HCT116 (cell line): ENCODE data around the gene EPB41L4A. TPM values are rescaled to one million over a fixed set of nuclear protein-coding genes. Genes with fewer than 3 reads are reported as not detected.

Source experiments
- ATAC-seq: fragments of 200-7000 bp; cut with Tn5 transposase; 2 replicates; pipeline ENCODE4 v1.9.1; 2020; ENCODE audit warnings: mild to moderate bottlenecking, moderate library complexity
- BruUV-seq: library from RNA; stranded (reverse); fragments of 400-500 nt; replicated peaks from 2 replicates; lab custom pipeline; 2021; lab: Mats Ljungman, UMichigan
- CTCF ChIA-PET: fragments of 300-600 bp; sonication (Branson Sonifier 250); formaldehyde crosslinking; loops from one replicate; lab custom pipeline; 2021; ENCODE audit warnings: antibody characterized with exemption; lab: Charles Lee
- POLR2A ChIA-PET: fragments of 300-600, 350-600 bp; sonication (Branson Sonifier 250); formaldehyde crosslinking; loops from one replicate; lab custom pipeline; 2021; ENCODE audit warnings: antibody characterized with exemption; lab: Charles Lee
- RAD21 ChIA-PET, 2 experiments: fragments of 300-600 bp; sonication (Branson Sonifier 250); formaldehyde crosslinking; loops; one replicate each; lab custom pipeline; 2023; ENCODE audit warnings: low total read pairs in 2 of 2; ENCODE audit not compliant: uncharacterized antibody in 2 of 2, unreplicated experiment in 2 of 2, low non-redundant PET in 1 of 2; lab: Charles Lee
- DNase-seq: peaks from one replicate; pipeline ENCODE4 v3.0.0-alpha.2; 2010; ENCODE audit warnings: low read depth, low spot score
- H2AFZ ChIP-seq: fragments of 200-600 bp; shearing (Covaris generic), sonication (generic); 2 replicates; pipeline ENCODE4 v1.6.1; 2017; ENCODE audit warnings: low read depth, mixed run types, mixed read lengths, antibody characterized with exemption, low read length; ENCODE audit not compliant: poor library complexity, severe bottlenecking
- H3K27ac ChIP-seq: 2 replicates; pipeline ENCODE4 v1.5.1; 2012; ENCODE audit warnings: low read depth, low read length
- H3K27me3 ChIP-seq: fragments of 200-600 bp; sonication (generic); 2 replicates; pipeline ENCODE4 v1.6.1; 2016; ENCODE audit warnings: mixed run types, low read length, mixed read lengths; ENCODE audit not compliant: insufficient read depth
- H3K36me3 ChIP-seq, 2 experiments: fragments of 200-500 bp in 1 of 2; fragments of 200-600 bp in 1 of 2; sonication (Bioruptor generic) in 1 of 2; sonication (generic) in 1 of 2; 2 replicates each; pipeline versions ENCODE4 v1.5.1 to v1.6.1; 2014 to 2016; ENCODE audit warnings: low read length in 2 of 2, inconsistent platforms in 1 of 2, mixed read lengths in 1 of 2, mixed run types in 1 of 2; ENCODE audit not compliant: insufficient read depth in 2 of 2, control insufficient read depth in 1 of 2
- H3K4me1 ChIP-seq, 2 experiments: fragments of 200-600 bp in 1 of 2; sonication (generic) in 1 of 2; 2 replicates each; pipeline versions ENCODE4 v1.5.1 to v1.6.1; 2012 to 2017; ENCODE audit warnings: low read length in 2 of 2, inconsistent platforms in 1 of 2, mild to moderate bottlenecking in 1 of 2, mixed read lengths in 1 of 2, mixed run types in 1 of 2, moderate library complexity in 1 of 2; ENCODE audit not compliant: insufficient read depth in 2 of 2, control insufficient read depth in 1 of 2
- H3K4me2 ChIP-seq: fragments of 200-600 bp; sonication (generic); 2 replicates; pipeline ENCODE4 v1.6.1; 2017; ENCODE audit warnings: mixed run types, low read length, mixed read lengths
- H3K4me3 ChIP-seq, 2 experiments: fragments of 200-600 bp in 1 of 2; sonication (generic) in 1 of 2; replicated peaks in 1 of 2; 2 replicates each; pipeline ENCODE4 v1.5.1; 2011 to 2016; ENCODE audit warnings: low read length in 2 of 2, control low read depth in 1 of 2, low read depth in 1 of 2, mild to moderate bottlenecking in 1 of 2, mixed read lengths in 1 of 2, mixed run types in 1 of 2
- H3K79me2 ChIP-seq: fragments of 200-600 bp; sonication (generic); 2 replicates; pipeline ENCODE4 v1.6.1; 2017; ENCODE audit warnings: mild to moderate bottlenecking, mixed run types, low read length, moderate library complexity, mixed read lengths; ENCODE audit not compliant: insufficient read depth
- H3K9ac ChIP-seq: fragments of 200-600 bp; sonication (generic); 2 replicates; pipeline ENCODE4 v1.6.1; 2016; ENCODE audit warnings: low read length, mixed read lengths
- H3K9me2 ChIP-seq: fragments of 200-600 bp; sonication (generic), shearing (Covaris generic); 2 replicates; pipeline ENCODE4 v1.6.1; 2017; ENCODE audit warnings: mixed run types, mild to moderate bottlenecking, moderate library complexity; ENCODE audit not compliant: insufficient read depth
- H3K9me3 ChIP-seq, 2 experiments: fragments of 200-500 bp in 1 of 2; fragments of 200-600 bp in 1 of 2; sonication (Bioruptor generic) in 1 of 2; sonication (generic) in 1 of 2; 2 replicates each; pipeline ENCODE4 v1.6.1; 2014 to 2017; ENCODE audit warnings: low read length in 2 of 2, mixed read lengths in 2 of 2, inconsistent platforms in 1 of 2, low read depth in 1 of 2, mild to moderate bottlenecking in 1 of 2, mixed run types in 1 of 2, moderate library complexity in 1 of 2; ENCODE audit not compliant: control insufficient read depth in 1 of 2, insufficient read depth in 1 of 2
- H4K20me1 ChIP-seq: fragments of 200-600 bp; sonication (generic), shearing (Covaris generic); 2 replicates; pipeline ENCODE4 v1.6.1; 2017; ENCODE audit warnings: mixed run types, mild to moderate bottlenecking, moderate library complexity; ENCODE audit not compliant: insufficient read depth
- CEBPB ChIP-seq: IDR thresholded peaks from 2 replicates; pipeline ENCODE4 v1.6.1; 2012; ENCODE audit warnings: low read depth
- EZH2phosphoT487 ChIP-seq: fragments of 200-600 bp; IDR thresholded peaks from 2 replicates; pipeline ENCODE4 v1.6.1; 2018; ENCODE audit warnings: antibody characterized with exemption, borderline replicate concordance
- FOSL1 ChIP-seq: IDR thresholded peaks from 2 replicates; pipeline ENCODE4 v1.6.1; 2012; ENCODE audit warnings: low read depth
- MAX ChIP-seq: IDR thresholded peaks from 2 replicates; pipeline ENCODE4 v1.6.1; 2012
- RAD21 ChIP-seq: IDR thresholded peaks from 2 replicates; pipeline ENCODE4 v1.6.1; 2012; ENCODE audit warnings: low read depth, mild to moderate bottlenecking
- YY1 ChIP-seq: IDR thresholded peaks from 2 replicates; pipeline ENCODE4 v1.6.1; 2011; ENCODE audit warnings: low read length, low read depth, moderate library complexity, mild to moderate bottlenecking; ENCODE audit not compliant: insufficient replicate concordance; ENCODE audit errors: extremely low read depth
- ZBTB33 ChIP-seq: IDR thresholded peaks from 2 replicates; pipeline ENCODE4 v1.6.1; 2011; ENCODE audit warnings: mild to moderate bottlenecking, low read length, moderate library complexity; ENCODE audit not compliant: insufficient replicate concordance; ENCODE audit errors: extremely low read depth
- ZNF274 ChIP-seq: fragments of 200-500 bp; sonication (Bioruptor generic); IDR thresholded peaks from 2 replicates; pipeline ENCODE4 v1.6.1; 2014; ENCODE audit warnings: mild to moderate bottlenecking, low read depth, low read length, inconsistent platforms
- intact Hi-C: fragments of 100-400 bp; cut with micrococcal nuclease; formaldehyde crosslinking; loops from 2 replicates; pipeline ENCODE4 v1.10.0; 2022
- total RNA-seq: library from RNA; stranded (reverse); gene quantifications from one replicate; pipeline ENCODE4 v1.2.1, GENCODE V29; 2021; ENCODE audit not compliant: unreplicated experiment

Gene EPB41L4A
- total RNA-seq, 1 experiment from 2014 or later: 2.8 TPM

GRCh38 chr5:112312295-112313275, 106.5 kb downstream of the EPB41L4A start:
- no peak for TF ChIP-seq RAD21
- no peak for TF ChIP-seq CEBPB
- no peak for TF ChIP-seq FOSL1
- TF ChIP-seq ZBTB33: no peak
- no peak for TF ChIP-seq MAX
- no peak for TF ChIP-seq ZNF274
- TF ChIP-seq EZH2phosphoT487: no peak
- TF ChIP-seq YY1: no peak
- Histone ChIP-seq H3K36me3 (no peaks in the 10 kb centered on the region), H3K4me3 (no peak overlapping the region), H3K9me2 (no peaks in the 10 kb centered on the region), H2AFZ (no peak overlapping the region), H3K4me1 (no peaks in the 10 kb centered on the region; a peak in 1 of 4 replicates), H4K20me1 (no peaks in the 10 kb centered on the region), H3K27me3 (no peaks in the 10 kb centered on the region), H3K27ac (no peak overlapping the region), H3K4me2 (no peak overlapping the region), H3K9me3 (no peaks in the 10 kb centered on the region), H3K9ac (no peak overlapping the region), H3K79me2 (no peaks in the 10 kb centered on the region)
- POLR2A ChIA-PET: no interaction called here
- RAD21 ChIA-PET: no interaction called here
- no peak for DNase-seq
- ATAC-seq: no peak
- intact Hi-C loops: no loop called here
- CTCF ChIA-PET: no interaction called here
- BruUV-seq: no TSS peak
